ENCODE measurements around the gene KDM6A.
A peak's percentile ranks its signal among the peaks of the same experiment; 100 is the strongest.
"Not testable (repeated sequence)": the region's sequence is repeated elsewhere in the genome, so short reads cannot be mapped to it uniquely, and the experiment has no call there.

Gene KDM6A

GRCh38 chrX:45035071-45035470 lies 162.1 kb downstream of the KDM6A start:
- DNase-seq = no peak
- in situ Hi-C loops (cut with MboI; ENCODE audit: low pct_unique_long_range_greater_than_20kb, low sequenced_read_pairs) = no loop called here

DNA sequence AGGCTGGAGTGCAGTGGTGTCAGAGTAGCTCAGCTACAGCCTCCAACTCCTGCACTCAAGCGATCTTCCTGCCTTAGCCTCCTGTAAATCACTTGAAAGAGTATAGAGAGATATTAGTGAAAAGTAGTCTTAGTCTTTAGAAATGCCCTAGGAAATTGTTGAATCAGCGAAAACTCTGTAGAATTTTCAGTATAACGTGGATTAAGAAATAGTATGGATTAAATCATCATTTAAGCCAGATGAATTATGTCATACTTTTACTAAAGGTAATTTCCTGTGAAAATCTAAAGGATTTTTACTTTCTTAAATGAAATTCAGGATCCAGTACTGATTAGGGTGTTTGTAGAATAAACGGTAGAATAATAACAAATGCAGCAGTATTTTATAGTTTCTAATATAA lies 163.2 kb downstream of the KDM6A start:
- in situ Hi-C loops (cut with MboI; ENCODE audit: low pct_unique_long_range_greater_than_20kb, low sequenced_read_pairs) = no loop called here
- DNase-seq = no peak

DNA sequence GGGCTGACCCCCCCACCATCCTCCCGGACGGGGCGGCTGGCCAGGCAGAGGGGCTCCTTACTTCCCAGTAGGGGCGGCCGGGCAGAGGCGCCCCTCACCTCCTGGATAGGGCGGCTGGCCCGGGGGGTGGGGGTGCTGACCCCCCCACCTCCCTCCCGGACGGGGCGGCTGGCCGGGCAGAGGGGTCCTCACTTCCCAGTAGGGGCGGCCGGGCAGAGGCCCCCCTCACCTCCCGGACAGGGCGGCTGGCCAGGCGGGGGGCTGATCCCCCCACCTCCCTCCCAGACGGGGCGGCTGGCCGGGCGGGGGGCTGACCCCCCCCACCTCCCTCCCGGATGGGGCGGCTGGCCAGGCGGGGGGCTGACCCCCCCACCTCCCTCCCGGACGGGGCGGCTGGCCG lies 167.1 kb downstream of the KDM6A start:
- in situ Hi-C loops (cut with MboI; ENCODE audit: low pct_unique_long_range_greater_than_20kb, low sequenced_read_pairs); DNase-seq: not testable (repeated sequence)

DNA sequence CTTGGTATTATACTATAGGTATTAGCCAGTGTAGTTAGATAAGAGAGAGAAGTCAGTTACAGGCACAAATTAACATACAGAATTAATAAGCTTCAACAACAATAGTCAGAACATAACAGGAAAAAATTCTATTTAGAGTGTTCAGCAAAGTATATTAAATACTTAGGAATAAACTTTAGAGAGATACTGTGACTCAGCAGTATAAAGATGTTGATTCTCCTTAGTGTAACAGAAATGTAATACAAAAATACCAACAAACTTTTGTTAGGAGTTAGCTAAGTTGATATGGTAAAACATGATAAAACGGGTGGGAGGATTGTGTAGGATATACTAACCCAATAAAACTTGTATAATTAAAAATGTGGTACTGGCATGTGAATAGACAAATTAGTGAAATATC lies 173.4 kb downstream of the KDM6A start:
- no peak for DNase-seq
- in situ Hi-C loops (cut with MboI; ENCODE audit: low pct_unique_long_range_greater_than_20kb, low sequenced_read_pairs) = no loop called here

GRCh38 chrX:45050558-45050957 lies 177.6 kb downstream of the KDM6A start:
- no peak for DNase-seq
- in situ Hi-C loops (cut with MboI; ENCODE audit: low pct_unique_long_range_greater_than_20kb, low sequenced_read_pairs) = no loop called here

DNA sequence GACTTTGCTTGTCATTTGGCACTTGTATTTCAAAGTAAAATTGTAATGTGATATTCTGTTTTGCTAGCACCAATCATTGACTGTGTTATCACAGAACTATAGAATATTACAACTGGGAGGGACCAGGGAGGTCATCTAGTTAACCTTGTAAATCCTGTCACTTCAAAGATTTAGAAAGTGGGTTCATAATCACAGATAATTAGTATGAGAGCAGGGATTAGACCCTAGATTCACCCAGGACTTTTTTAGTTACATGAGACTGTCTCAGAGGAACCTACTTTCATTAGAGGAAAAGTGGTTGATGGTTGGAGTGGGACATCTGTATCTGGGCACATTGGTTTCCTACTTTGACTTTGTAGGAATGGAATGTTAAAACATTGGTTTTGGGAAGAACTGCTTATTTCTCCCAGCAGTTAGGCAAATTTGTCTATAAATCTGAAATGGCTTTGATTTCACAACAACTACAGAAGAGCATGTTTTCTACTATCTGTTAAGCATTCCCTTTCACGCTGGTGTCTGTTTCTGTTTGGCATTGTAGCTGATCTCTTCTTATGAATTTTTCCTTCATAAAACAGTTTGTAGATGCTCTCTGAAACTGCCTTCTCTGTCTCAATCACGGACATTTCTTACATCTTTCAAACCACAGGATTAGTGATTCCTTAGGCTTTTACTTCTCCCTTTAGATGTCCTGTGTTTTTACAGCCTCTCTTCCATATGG lies 183.6 kb downstream of the KDM6A start:
- in situ Hi-C loops (cut with MboI; ENCODE audit: low pct_unique_long_range_greater_than_20kb, low sequenced_read_pairs) = no loop called here
- DNase-seq = no peak

DNA sequence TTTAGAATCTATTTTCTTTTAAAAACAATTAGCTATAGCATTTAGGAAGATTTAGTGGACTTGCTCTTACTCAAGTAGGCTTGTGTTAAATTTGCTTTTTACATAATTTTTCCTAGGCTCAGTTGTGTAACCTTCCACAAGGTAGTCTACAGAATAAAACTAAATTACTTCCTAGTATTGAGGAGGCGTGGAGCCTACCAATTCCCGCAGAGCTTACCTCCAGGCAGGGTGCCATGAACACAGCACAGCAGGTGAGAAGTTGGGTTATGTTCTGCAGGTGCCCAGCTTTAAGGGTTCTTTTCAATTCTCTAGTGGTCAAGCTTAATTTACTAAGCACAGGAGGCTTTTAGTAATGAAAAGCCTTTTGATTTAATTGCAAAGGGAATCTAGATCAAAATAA lies 186.9 kb downstream of the KDM6A start:
- in situ Hi-C loops (cut with MboI; ENCODE audit: low pct_unique_long_range_greater_than_20kb, low sequenced_read_pairs); DNase-seq: not testable (repeated sequence)

DNA sequence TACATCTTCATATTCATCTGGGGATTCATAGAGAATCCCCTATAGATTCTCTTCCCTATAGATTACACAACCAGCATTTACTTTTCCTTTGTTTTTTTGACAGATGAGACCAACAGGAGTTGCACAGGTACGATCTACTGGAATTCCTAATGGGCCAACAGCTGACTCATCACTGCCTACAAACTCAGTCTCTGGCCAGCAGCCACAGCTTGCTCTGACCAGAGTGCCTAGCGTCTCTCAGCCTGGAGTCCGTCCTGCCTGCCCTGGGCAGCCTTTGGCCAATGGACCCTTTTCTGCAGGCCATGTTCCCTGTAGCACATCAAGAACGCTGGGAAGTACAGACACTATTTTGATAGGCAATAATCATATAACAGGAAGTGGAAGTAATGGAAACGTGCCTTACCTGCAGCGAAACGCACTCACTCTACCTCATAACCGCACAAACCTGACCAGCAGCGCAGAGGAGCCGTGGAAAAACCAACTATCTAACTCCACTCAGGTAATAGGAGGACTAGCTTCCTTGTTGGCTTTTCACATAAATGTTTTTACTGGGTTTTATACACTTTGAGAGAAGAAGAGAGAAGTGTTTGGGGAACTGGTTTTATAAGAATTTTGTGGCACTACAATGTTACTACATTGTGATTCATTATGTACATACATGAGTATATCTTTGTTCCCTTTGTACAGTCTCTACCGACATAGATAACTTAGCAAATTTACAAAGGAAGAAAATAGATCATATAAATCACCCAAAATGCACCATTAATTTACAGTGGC lies 190.5 kb downstream of the KDM6A start:
- in situ Hi-C loops (cut with MboI; ENCODE audit: low pct_unique_long_range_greater_than_20kb, low sequenced_read_pairs) = no loop called here
- DNase-seq = no peak

DNA sequence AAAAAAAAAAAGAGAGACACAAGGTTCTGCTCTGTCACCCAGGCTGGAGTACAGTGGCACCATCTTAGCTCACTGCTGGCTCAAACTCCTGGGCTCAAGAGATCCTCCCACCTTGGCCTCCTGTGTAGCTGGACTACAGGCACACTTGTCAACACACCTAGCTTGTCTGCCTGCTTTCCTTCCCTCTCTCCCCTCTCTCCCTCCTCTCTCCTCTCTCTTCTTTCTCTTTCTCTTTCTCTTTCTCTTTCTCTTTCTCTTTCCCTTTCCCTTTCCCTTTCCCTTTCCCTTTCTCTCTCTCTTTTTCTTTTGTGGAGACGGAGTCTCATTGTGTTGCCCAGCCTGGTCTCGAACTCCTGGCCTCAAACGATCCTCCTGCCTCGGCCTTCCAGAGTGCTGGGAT lies 195.6 kb downstream of the KDM6A start:
- peak; percentile 16 for DNase-seq
- in situ Hi-C loops (cut with MboI; ENCODE audit: low pct_unique_long_range_greater_than_20kb, low sequenced_read_pairs) = no loop called here

GRCh38 chrX:45070116-45071007 lies 197.4 kb downstream of the KDM6A start:
- DNase-seq = peak; percentile 85
- in situ Hi-C loops (cut with MboI; ENCODE audit: low pct_unique_long_range_greater_than_20kb, low sequenced_read_pairs) = no loop called here

DNA sequence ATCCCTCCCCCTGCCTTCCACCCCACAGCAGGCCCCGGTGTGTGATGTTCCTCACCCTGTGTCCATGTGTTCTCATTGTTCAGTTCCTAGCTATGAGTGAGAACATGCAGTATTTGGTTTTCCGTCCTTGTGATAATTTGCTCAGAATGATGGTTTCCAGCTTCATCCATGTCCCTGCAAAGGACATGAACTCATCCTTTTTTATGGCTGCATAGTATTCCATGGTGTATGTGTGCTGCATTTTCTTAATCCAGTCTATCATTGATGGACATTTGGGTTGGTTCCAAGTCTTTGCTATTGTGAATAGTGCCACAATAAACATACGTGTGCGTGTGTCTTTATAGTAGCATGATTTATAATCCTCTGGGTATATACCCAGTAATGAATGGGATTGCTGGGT lies 200.0 kb downstream of the KDM6A start:
- in situ Hi-C loops (cut with MboI; ENCODE audit: low pct_unique_long_range_greater_than_20kb, low sequenced_read_pairs); DNase-seq: not testable (repeated sequence)

- in situ Hi-C loops (cut with MboI; ENCODE audit: low pct_unique_long_range_greater_than_20kb, low sequenced_read_pairs) = no loop called here
- no peak for DNase-seq
These were observed 204.9 kb downstream of the KDM6A start for GRCh38 chrX:45077748-45078424.

GRCh38 chrX:45083314-45083713 lies 210.3 kb downstream of the KDM6A start:
- DNase-seq = peak; percentile 43

DNA sequence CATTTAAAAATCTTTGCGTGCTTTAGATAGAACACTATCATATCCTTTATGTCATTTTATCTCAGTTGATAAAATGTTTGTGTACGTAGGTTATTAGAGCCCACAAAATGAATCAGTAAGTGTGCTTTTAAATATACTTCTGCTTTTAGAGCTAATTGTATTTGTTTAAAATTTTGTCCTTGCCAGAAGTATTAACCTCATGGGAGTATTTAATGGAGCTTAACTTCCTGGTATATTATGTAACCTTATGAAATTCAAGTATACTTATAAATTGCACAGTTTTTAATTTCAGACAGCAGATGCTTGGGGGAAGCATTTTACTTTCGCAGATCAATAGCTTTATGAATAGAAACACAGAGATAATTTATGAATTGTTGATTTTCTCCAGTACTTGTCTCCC lies 237.5 kb downstream of the KDM6A start:
- in situ Hi-C loops (cut with MboI; ENCODE audit: low pct_unique_long_range_greater_than_20kb, low sequenced_read_pairs) = no loop called here
- no peak for DNase-seq

More at GRCh38 chrX:45083314-45083713, 210.3 kb downstream of the KDM6A start:
- in situ Hi-C loops (cut with MboI; ENCODE audit: low pct_unique_long_range_greater_than_20kb, low sequenced_read_pairs) = no loop called here

DNA sequence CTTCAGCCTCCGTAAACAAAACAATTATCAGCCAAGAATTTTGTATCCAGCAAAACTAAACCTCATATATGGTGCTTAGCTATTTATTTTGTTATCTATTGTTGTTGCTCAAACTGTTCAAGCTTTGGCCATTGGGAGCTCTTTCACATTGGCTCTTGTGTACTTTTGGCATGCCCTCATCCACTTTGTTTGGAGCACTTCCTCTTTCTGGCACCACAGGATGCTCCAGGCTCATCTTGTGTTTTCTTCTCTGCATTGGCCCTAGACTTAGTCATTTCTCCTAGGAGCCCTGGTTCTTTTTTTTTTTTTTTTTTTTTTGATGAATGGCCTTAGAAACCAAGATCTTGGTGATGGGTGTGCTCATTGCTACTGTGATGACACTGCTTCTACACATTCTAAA lies 253.2 kb downstream of the KDM6A start:
- DNase-seq = peak; percentile 60
- in situ Hi-C loops (cut with MboI; ENCODE audit: low pct_unique_long_range_greater_than_20kb, low sequenced_read_pairs) = no loop called here

DNA sequence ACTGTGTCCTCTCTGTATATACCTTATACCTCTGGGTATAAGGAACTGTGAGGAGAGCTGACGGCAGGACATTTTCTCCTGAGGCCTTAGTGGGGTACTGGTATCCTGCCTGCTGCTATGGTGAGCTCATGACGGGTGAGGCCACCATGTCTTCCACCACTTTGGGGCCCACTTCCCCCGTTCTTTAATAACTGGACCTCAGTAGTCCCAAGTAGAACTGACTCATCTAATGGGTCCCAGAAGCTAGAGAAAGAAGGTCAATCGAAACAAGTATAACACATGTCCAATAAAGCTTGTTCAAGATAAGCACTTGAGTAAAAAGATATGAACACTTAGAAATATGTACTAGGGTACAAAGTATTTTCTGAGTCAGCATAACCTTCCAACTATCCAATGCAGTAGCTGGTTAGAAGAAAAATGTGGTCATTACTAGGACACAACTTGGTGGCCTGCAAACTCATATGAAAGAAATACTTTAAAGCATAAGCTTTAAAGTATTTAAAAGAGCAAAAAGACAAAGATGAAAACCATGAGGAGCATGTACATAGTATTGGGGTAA lies 256.0 kb downstream of the KDM6A start:
- no peak for DNase-seq
- in situ Hi-C loops (cut with MboI; ENCODE audit: low pct_unique_long_range_greater_than_20kb, low sequenced_read_pairs) = no loop called here

- in situ Hi-C loops (cut with MboI; ENCODE audit: low pct_unique_long_range_greater_than_20kb, low sequenced_read_pairs) = no loop called here
- no peak for DNase-seq
These were observed 260.5 kb downstream of the KDM6A start for GRCh38 chrX:45133465-45133864.

- in situ Hi-C loops (cut with MboI; ENCODE audit: low pct_unique_long_range_greater_than_20kb, low sequenced_read_pairs) = no loop called here
These were observed 261.3 kb downstream of the KDM6A start for GRCh38 chrX:45134315-45134731.

GRCh38 chrX:45134775-45135174 lies 261.8 kb downstream of the KDM6A start:
- in situ Hi-C loops (cut with MboI; ENCODE audit: low pct_unique_long_range_greater_than_20kb, low sequenced_read_pairs) = no loop called here
- no peak for DNase-seq

More at GRCh38 chrX:45134315-45134731, 261.3 kb downstream of the KDM6A start:
- no peak for DNase-seq

Data from KBM-7 (cell line).